BJ (cell line): ENCODE data around the gene PAK2. TPM values are rescaled to one million over a fixed set of nuclear protein-coding genes. Genes with fewer than 3 reads are reported as not detected.

Source experiments
- CTCF ChIA-PET: fragments of 350-600 bp; formaldehyde crosslinking; extraction: SDS; loops from one replicate; lab custom pipeline; 2021; ENCODE audit warnings: antibody characterized with exemption, inconsistent platforms; lab: Yijun Ruan, JAX
- POLR2A ChIA-PET: fragments of 300-600 bp; sonication (Branson Sonifier 250); formaldehyde crosslinking; extraction: SDS; loops from one replicate; lab custom pipeline; 2021; ENCODE audit warnings: antibody characterized with exemption; lab: Charles Lee
- DNase-seq: peaks from one replicate; pipeline ENCODE4 v3.0.0-alpha.2; 2011; ENCODE audit warnings: low read depth
- H3K27me3 ChIP-seq: 2 replicates; pipeline ENCODE4 v1.6.0; 2011; ENCODE audit warnings: low read length; ENCODE audit not compliant: control insufficient read depth, insufficient read depth
- H3K36me3 ChIP-seq: 2 replicates; pipeline ENCODE4 v1.5.1; 2011; ENCODE audit warnings: low read length; ENCODE audit not compliant: control insufficient read depth, insufficient read depth
- H3K4me3 ChIP-seq: 2 replicates; pipeline ENCODE4 v1.5.1; 2011; ENCODE audit warnings: low read depth, mild to moderate bottlenecking, control low read depth, low read length
- CTCF ChIP-seq: IDR thresholded peaks from 2 replicates; pipeline ENCODE4 v1.5.1; 2011; ENCODE audit warnings: low read depth, mild to moderate bottlenecking, control low read depth, inconsistent platforms, low read length, moderate library complexity; ENCODE audit not compliant: insufficient read depth
- polyA plus RNA-seq: library from polyadenylated mRNA; depleted of rRNA; stranded (reverse); fragments of >200 nt; gene quantifications from 2 replicates; pipeline ENCODE4 v1.2.3, GENCODE V29; 2011

PAK2 gene
- polyA plus RNA-seq, 1 experiment = 31.7 TPM

DNA sequence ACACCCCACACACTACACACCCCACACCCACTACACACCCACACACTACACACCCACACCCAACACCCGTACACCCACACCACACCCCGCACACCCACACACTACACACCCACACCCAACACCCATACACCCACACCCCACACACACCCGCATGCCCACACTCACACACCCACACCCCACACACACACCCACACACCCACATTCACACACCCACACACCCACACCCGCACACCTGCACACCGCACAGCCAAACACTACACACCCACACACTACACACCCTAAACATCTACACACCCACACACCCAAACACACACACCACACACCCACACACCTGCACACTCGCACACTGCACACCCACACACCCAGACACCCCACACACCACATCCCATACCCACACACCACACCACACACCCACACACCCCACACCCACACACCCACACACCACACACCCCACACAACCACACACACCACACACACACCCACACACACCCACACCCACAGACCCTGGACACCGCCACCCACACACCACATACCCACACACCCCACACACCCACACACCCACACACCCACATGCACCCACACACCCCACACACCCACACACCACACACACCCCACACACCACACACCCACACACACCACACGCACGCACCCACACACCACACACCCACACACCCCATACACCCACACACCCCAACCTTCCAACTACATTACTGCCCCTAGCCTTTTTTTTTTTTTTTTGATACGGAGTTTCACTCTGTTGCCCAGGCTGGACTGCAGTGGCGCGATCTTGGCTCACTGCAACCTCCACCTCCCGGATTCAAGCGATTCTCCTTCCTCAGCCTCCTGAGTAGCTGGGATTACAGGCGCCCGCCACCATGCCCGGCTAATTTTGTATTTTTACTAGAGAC, 44.5 kb upstream of the PAK2 start:
- POLR2A ChIA-PET = no interaction called here
- Histone ChIP-seq H3K36me3 (no peaks in the 10 kb centered on the region), H3K27me3 (no peaks in the 10 kb centered on the region), H3K4me3 (no peak overlapping the region)
- DNase-seq = no peak
- CTCF ChIA-PET = interaction anchor here (1.1 to 1.8 kb wide), 2 partner anchors 12 to 15 kb away, joined by 3 to 4 read pairs; no protein-coding TSS in a partner anchor
- TF ChIP-seq CTCF = no peak

DNA sequence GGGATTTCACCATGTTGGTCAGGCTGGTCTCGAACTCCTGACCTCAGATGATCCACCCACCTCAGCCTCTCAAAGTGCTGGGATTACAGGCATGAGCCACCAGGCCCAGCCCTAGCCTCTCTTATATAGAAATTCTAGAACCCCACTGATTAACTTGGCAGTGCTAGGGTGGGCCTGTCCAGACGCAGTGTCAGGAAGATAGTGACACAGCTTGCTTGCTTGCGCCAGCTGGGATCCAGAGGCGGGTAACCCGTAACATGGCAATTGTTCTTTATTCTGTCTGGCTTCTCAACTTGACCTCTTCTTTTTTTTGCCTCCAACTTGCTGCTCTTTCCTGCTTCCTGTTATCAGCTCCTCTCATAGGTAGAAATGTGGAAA, 43.8 kb upstream of the PAK2 start:
- Histone ChIP-seq H3K27me3 (no peaks in the 10 kb centered on the region), H3K36me3 (no peaks in the 10 kb centered on the region), H3K4me3 (no peak overlapping the region)
- DNase-seq = no peak
- CTCF ChIA-PET = interaction anchor here (1.1 to 1.8 kb wide), 2 partner anchors 11 to 14 kb away, joined by 3 to 4 read pairs; no protein-coding TSS in a partner anchor
- TF ChIP-seq CTCF = no peak
- POLR2A ChIA-PET = no interaction called here

DNA sequence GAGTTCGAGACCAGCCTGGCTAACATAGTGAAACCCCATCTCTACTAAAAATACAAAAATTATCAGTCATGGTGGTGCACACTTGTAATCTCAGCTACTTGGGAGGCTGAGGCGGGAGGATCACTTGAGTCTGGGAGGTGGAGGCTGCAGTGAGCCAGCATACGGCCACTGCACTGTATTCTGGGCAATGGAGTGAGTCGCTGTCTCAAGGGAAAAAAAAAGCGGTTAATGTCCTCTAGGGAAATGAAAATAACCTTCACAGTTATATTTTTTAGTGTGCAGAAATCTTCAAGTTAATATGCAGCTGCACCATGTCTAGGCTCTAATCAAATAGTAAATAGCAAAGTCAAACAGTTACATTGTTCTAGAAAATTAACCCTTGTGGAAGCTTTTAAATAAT, 42.4 kb upstream of the PAK2 start:
- CTCF ChIA-PET = interaction anchor here (0.6 to 1.7 kb wide), 5 partner anchors 10 to 176 kb away, joined by 3 to 7 read pairs (median 3); no protein-coding TSS in a partner anchor
- H3K36me3 ChIP-seq = no peaks in the 10 kb centered on the region
- no peak overlapping the region for H3K4me3 ChIP-seq
- POLR2A ChIA-PET = no interaction called here
- H3K27me3 ChIP-seq = no peaks in the 10 kb centered on the region
- DNase-seq = no peak
- TF ChIP-seq CTCF = no peak

DNA sequence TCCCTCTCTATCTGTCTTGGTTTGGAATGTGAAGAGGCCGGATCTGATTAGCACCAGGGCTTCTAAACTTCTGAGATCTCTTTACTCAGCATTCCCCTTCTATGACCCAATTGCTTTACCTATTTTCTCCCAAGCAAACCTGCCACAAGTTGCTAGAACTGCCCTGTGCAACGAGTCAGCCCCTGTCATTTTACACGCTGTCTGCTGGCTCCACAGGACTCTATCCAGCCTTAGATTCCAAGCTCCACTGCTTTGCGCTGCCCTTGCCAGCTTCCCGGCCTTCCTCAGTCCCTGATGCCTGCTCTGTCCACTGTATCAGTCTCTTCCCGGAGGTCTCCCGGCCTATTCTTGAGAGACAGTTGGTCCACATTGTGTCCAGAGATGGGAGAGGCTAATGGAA, 39.9 kb upstream of the PAK2 start:
- no peak for TF ChIP-seq CTCF

DNA sequence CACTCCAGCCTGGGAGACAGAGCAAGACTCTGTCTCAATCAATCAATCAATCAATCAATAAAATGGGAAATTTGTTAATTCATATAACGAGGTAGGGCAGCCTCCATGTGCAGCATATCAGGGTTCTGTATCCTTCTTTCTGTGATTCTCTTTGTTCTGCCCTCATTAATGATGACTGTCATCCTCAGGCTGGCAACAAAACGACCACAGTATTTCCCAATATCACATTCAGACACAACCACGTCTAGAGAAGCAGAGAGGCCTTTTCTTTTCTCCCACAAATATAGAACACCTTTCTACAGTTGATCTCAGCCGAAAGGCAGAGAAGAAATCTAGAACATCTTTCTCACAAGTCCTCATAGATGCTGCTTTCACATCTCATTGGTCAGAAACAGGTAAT, 38.9 kb upstream of the PAK2 start:
- POLR2A ChIA-PET = no interaction called here
- H3K36me3 ChIP-seq = no peaks in the 10 kb centered on the region
- no peak for DNase-seq
- H3K27me3 ChIP-seq = no peaks in the 10 kb centered on the region
- TF ChIP-seq CTCF = no peak
- CTCF ChIA-PET = interaction anchor here (0.6 kb wide), 1 partner anchor 95 kb away, joined by 3 read pairs; no protein-coding TSS in a partner anchor
- no peak overlapping the region for H3K4me3 ChIP-seq

More for the DNA sequence above, 39.9 kb upstream of the PAK2 start:
- no peaks in the 10 kb centered on the region for H3K27me3 ChIP-seq
- POLR2A ChIA-PET = no interaction called here
- no peaks in the 10 kb centered on the region for H3K36me3 ChIP-seq
- no peak overlapping the region for H3K4me3 ChIP-seq
- CTCF ChIA-PET = interaction anchor here (1.2 kb wide), 1 partner anchor 90 kb away, joined by 5 read pairs; no protein-coding TSS in a partner anchor
- DNase-seq = no peak
